IPS-20b (cell line): Measurements from ENCODE around the gene CCDC85C.

Source experiments
- H3K27ac ChIP-seq: one replicate; pipeline ENCODE4 v1.5.1; 2013; ENCODE audit warnings: low read length
- H3K27me3 ChIP-seq: 2 replicates; pipeline ENCODE4 v1.6.1; 2013; ENCODE audit warnings: mild to moderate bottlenecking, low read length, inconsistent platforms; ENCODE audit not compliant: insufficient read depth
- H3K36me3 ChIP-seq: 2 replicates; pipeline ENCODE4 v1.6.1; 2013; ENCODE audit warnings: low read depth, mild to moderate bottlenecking, inconsistent platforms, low read length, moderate library complexity; ENCODE audit not compliant: insufficient read depth
- H3K4me1 ChIP-seq: 2 replicates; pipeline ENCODE4 v1.6.1; 2013; ENCODE audit warnings: mild to moderate bottlenecking, control low read depth, inconsistent platforms, low read length, moderate library complexity; ENCODE audit not compliant: insufficient read depth
- H3K4me3 ChIP-seq: 2 replicates; pipeline ENCODE4 v1.5.1; 2013; ENCODE audit warnings: mild to moderate bottlenecking, low read length, inconsistent platforms
- H3K9ac ChIP-seq: 2 replicates; pipeline ENCODE4 v1.6.1; 2013; ENCODE audit warnings: low read depth, mild to moderate bottlenecking, inconsistent platforms, low read length, moderate library complexity
- H3K9me3 ChIP-seq: 2 replicates; pipeline ENCODE4 v1.6.1; 2013; ENCODE audit warnings: mild to moderate bottlenecking, low read depth, low read length, inconsistent platforms; ENCODE audit not compliant: insufficient read depth

CCDC85C gene

GRCh38 chr14:99461411-99462085, 142.5 kb downstream of the CCDC85C start:
- Histone ChIP-seq H3K9ac (no peak overlapping the region), H3K36me3 (peaks cover 51% of the 10 kb centered on the region), H3K4me1 (peaks cover 36% of the 10 kb centered on the region)

GRCh38 chr14:99460793-99461192, 143.2 kb downstream of the CCDC85C start:
- no peaks in the 10 kb centered on the region for H3K9me3 ChIP-seq
- no peak overlapping the region for H3K27ac ChIP-seq
- H3K9ac ChIP-seq, result no peak overlapping the region
- no peaks in the 10 kb centered on the region for H3K27me3 ChIP-seq
- peaks cover 36% of the 10 kb centered on the region for H3K4me1 ChIP-seq
- peaks cover 58% of the 10 kb centered on the region for H3K36me3 ChIP-seq
- no peak overlapping the region for H3K4me3 ChIP-seq

More at GRCh38 chr14:99461411-99462085, 142.5 kb downstream of the CCDC85C start:
- Histone ChIP-seq H3K27ac (no peak overlapping the region), H3K4me3 (no peak overlapping the region), H3K9me3 (no peaks in the 10 kb centered on the region), H3K27me3 (no peaks in the 10 kb centered on the region)

- peaks cover 59% of the 10 kb centered on the region for H3K36me3 ChIP-seq
- H3K27me3 ChIP-seq, result no peaks in the 10 kb centered on the region
- no peak overlapping the region for H3K9ac ChIP-seq
- no peaks in the 10 kb centered on the region for H3K9me3 ChIP-seq
- no peak overlapping the region for H3K4me3 ChIP-seq
- H3K27ac ChIP-seq, result no peak overlapping the region
- peaks cover 36% of the 10 kb centered on the region for H3K4me1 ChIP-seq
These were observed 144.4 kb downstream of the CCDC85C start for GRCh38 chr14:99459481-99460100.

GRCh38 chr14:99454246-99454645, 149.8 kb downstream of the CCDC85C start:
- Histone ChIP-seq H3K9ac (no peak overlapping the region), H3K36me3 (peaks cover 57% of the 10 kb centered on the region), H3K27me3 (no peaks in the 10 kb centered on the region), H3K9me3 (no peaks in the 10 kb centered on the region), H3K27ac (no peak overlapping the region), H3K4me1 (no peaks in the 10 kb centered on the region), H3K4me3 (no peak overlapping the region)

- Histone ChIP-seq H3K4me3 (no peak overlapping the region), H3K9me3 (no peaks in the 10 kb centered on the region), H3K9ac (no peak overlapping the region), H3K27me3 (no peaks in the 10 kb centered on the region), H3K27ac (no peak overlapping the region), H3K4me1 (no peaks in the 10 kb centered on the region), H3K36me3 (peaks cover 62% of the 10 kb centered on the region)
These were observed 151.0 kb downstream of the CCDC85C start for GRCh38 chr14:99452968-99453367.

- H3K9me3 ChIP-seq, result no peaks in the 10 kb centered on the region
- no peak overlapping the region for H3K9ac ChIP-seq
- no peaks in the 10 kb centered on the region for H3K4me1 ChIP-seq
- H3K36me3 ChIP-seq, result peaks cover 51% of the 10 kb centered on the region
- no peaks in the 10 kb centered on the region for H3K27me3 ChIP-seq
- no peak overlapping the region for H3K4me3 ChIP-seq
- no peak overlapping the region for H3K27ac ChIP-seq
These were observed 152.8 kb downstream of the CCDC85C start for GRCh38 chr14:99451234-99451633.

GRCh38 chr14:99450266-99450665, 153.7 kb downstream of the CCDC85C start:
- H3K4me3 ChIP-seq, result no peak overlapping the region
- H3K36me3 ChIP-seq, result peaks cover 42% of the 10 kb centered on the region
- no peak overlapping the region for H3K9ac ChIP-seq
- no peaks in the 10 kb centered on the region for H3K4me1 ChIP-seq
- no peaks in the 10 kb centered on the region for H3K9me3 ChIP-seq
- H3K27me3 ChIP-seq, result no peaks in the 10 kb centered on the region
- no peak overlapping the region for H3K27ac ChIP-seq
